HCT116 (cell line): ENCODE results near the gene ANO3. TPM values are rescaled to one million over a fixed set of nuclear protein-coding genes. Genes with fewer than 3 reads are reported as not detected.

ENCODE experiments used
- ATAC-seq: fragments of 200-7000 bp; cut with Tn5 transposase; 2 replicates; pipeline ENCODE4 v1.9.1; 2020; ENCODE audit warnings: mild to moderate bottlenecking, moderate library complexity
- BruUV-seq: library from RNA; stranded (reverse); fragments of 400-500 nt; replicated peaks from 2 replicates; lab custom pipeline; 2021; lab: Mats Ljungman, UMichigan
- CTCF ChIA-PET: fragments of 300-600 bp; sonication (Branson Sonifier 250); formaldehyde crosslinking; loops from one replicate; lab custom pipeline; 2021; ENCODE audit warnings: antibody characterized with exemption; lab: Charles Lee
- POLR2A ChIA-PET: fragments of 300-600, 350-600 bp; sonication (Branson Sonifier 250); formaldehyde crosslinking; loops from one replicate; lab custom pipeline; 2021; ENCODE audit warnings: antibody characterized with exemption; lab: Charles Lee
- RAD21 ChIA-PET, 2 experiments: fragments of 300-600 bp; sonication (Branson Sonifier 250); formaldehyde crosslinking; loops; one replicate each; lab custom pipeline; 2023; ENCODE audit warnings: low total read pairs in 2 of 2; ENCODE audit not compliant: uncharacterized antibody in 2 of 2, unreplicated experiment in 2 of 2, low non-redundant PET in 1 of 2; lab: Charles Lee
- DNase-seq: peaks from one replicate; pipeline ENCODE4 v3.0.0-alpha.2; 2010; ENCODE audit warnings: low read depth, low spot score
- H2AFZ ChIP-seq: fragments of 200-600 bp; shearing (Covaris generic), sonication (generic); 2 replicates; pipeline ENCODE4 v1.6.1; 2017; ENCODE audit warnings: low read depth, mixed run types, mixed read lengths, antibody characterized with exemption, low read length; ENCODE audit not compliant: poor library complexity, severe bottlenecking
- H3K27ac ChIP-seq: 2 replicates; pipeline ENCODE4 v1.5.1; 2012; ENCODE audit warnings: low read depth, low read length
- H3K27me3 ChIP-seq: fragments of 200-600 bp; sonication (generic); 2 replicates; pipeline ENCODE4 v1.6.1; 2016; ENCODE audit warnings: mixed run types, low read length, mixed read lengths; ENCODE audit not compliant: insufficient read depth
- H3K36me3 ChIP-seq, 2 experiments: fragments of 200-500 bp in 1 of 2; fragments of 200-600 bp in 1 of 2; sonication (Bioruptor generic) in 1 of 2; sonication (generic) in 1 of 2; 2 replicates each; pipeline versions ENCODE4 v1.5.1 to v1.6.1; 2014 to 2016; ENCODE audit warnings: low read length in 2 of 2, inconsistent platforms in 1 of 2, mixed read lengths in 1 of 2, mixed run types in 1 of 2; ENCODE audit not compliant: insufficient read depth in 2 of 2, control insufficient read depth in 1 of 2
- H3K4me1 ChIP-seq, 2 experiments: fragments of 200-600 bp in 1 of 2; sonication (generic) in 1 of 2; 2 replicates each; pipeline versions ENCODE4 v1.5.1 to v1.6.1; 2012 to 2017; ENCODE audit warnings: low read length in 2 of 2, inconsistent platforms in 1 of 2, mild to moderate bottlenecking in 1 of 2, mixed read lengths in 1 of 2, mixed run types in 1 of 2, moderate library complexity in 1 of 2; ENCODE audit not compliant: insufficient read depth in 2 of 2, control insufficient read depth in 1 of 2
- H3K4me2 ChIP-seq: fragments of 200-600 bp; sonication (generic); 2 replicates; pipeline ENCODE4 v1.6.1; 2017; ENCODE audit warnings: mixed run types, low read length, mixed read lengths
- H3K4me3 ChIP-seq, 2 experiments: fragments of 200-600 bp in 1 of 2; sonication (generic) in 1 of 2; replicated peaks in 1 of 2; 2 replicates each; pipeline ENCODE4 v1.5.1; 2011 to 2016; ENCODE audit warnings: low read length in 2 of 2, control low read depth in 1 of 2, low read depth in 1 of 2, mild to moderate bottlenecking in 1 of 2, mixed read lengths in 1 of 2, mixed run types in 1 of 2
- H3K79me2 ChIP-seq: fragments of 200-600 bp; sonication (generic); 2 replicates; pipeline ENCODE4 v1.6.1; 2017; ENCODE audit warnings: mild to moderate bottlenecking, mixed run types, low read length, moderate library complexity, mixed read lengths; ENCODE audit not compliant: insufficient read depth
- H3K9ac ChIP-seq: fragments of 200-600 bp; sonication (generic); 2 replicates; pipeline ENCODE4 v1.6.1; 2016; ENCODE audit warnings: low read length, mixed read lengths
- H3K9me2 ChIP-seq: fragments of 200-600 bp; sonication (generic), shearing (Covaris generic); 2 replicates; pipeline ENCODE4 v1.6.1; 2017; ENCODE audit warnings: mixed run types, mild to moderate bottlenecking, moderate library complexity; ENCODE audit not compliant: insufficient read depth
- H3K9me3 ChIP-seq, 2 experiments: fragments of 200-500 bp in 1 of 2; fragments of 200-600 bp in 1 of 2; sonication (Bioruptor generic) in 1 of 2; sonication (generic) in 1 of 2; 2 replicates each; pipeline ENCODE4 v1.6.1; 2014 to 2017; ENCODE audit warnings: low read length in 2 of 2, mixed read lengths in 2 of 2, inconsistent platforms in 1 of 2, low read depth in 1 of 2, mild to moderate bottlenecking in 1 of 2, mixed run types in 1 of 2, moderate library complexity in 1 of 2; ENCODE audit not compliant: control insufficient read depth in 1 of 2, insufficient read depth in 1 of 2
- H4K20me1 ChIP-seq: fragments of 200-600 bp; sonication (generic), shearing (Covaris generic); 2 replicates; pipeline ENCODE4 v1.6.1; 2017; ENCODE audit warnings: mixed run types, mild to moderate bottlenecking, moderate library complexity; ENCODE audit not compliant: insufficient read depth
- CEBPB ChIP-seq: IDR thresholded peaks from 2 replicates; pipeline ENCODE4 v1.6.1; 2012; ENCODE audit warnings: low read depth
- EGR1 ChIP-seq: IDR thresholded peaks from 2 replicates; pipeline ENCODE4 v1.6.1; 2012; ENCODE audit warnings: low read depth
- EZH2 ChIP-seq: fragments of 200-600 bp; sonication (generic); IDR thresholded peaks from 2 replicates; pipeline ENCODE4 v1.6.1; 2017; ENCODE audit warnings: antibody characterized with exemption, mixed run types
- FOSL1 ChIP-seq: IDR thresholded peaks from 2 replicates; pipeline ENCODE4 v1.6.1; 2012; ENCODE audit warnings: low read depth
- JUND ChIP-seq: IDR thresholded peaks from 2 replicates; pipeline ENCODE4 v1.6.1; 2012
- POLR2A ChIP-seq: IDR thresholded peaks from 2 replicates; pipeline ENCODE4 v1.7.0; 2011; ENCODE audit warnings: borderline replicate concordance; ENCODE audit not compliant: insufficient read depth, insufficient read length; ENCODE audit errors: extremely low read depth
- POLR2AphosphoS5 ChIP-seq: IDR thresholded peaks from 2 replicates; pipeline ENCODE4 v1.6.1; 2011; ENCODE audit warnings: mild to moderate bottlenecking, low read depth, low read length, moderate library complexity
- RAD21 ChIP-seq: IDR thresholded peaks from 2 replicates; pipeline ENCODE4 v1.6.1; 2012; ENCODE audit warnings: low read depth, mild to moderate bottlenecking
- SIN3A ChIP-seq: IDR thresholded peaks from 2 replicates; pipeline ENCODE4 v1.6.1; 2012; ENCODE audit warnings: low read depth
- SP1 ChIP-seq: IDR thresholded peaks from 2 replicates; pipeline ENCODE4 v1.6.1; 2012; ENCODE audit warnings: low read depth
- SRF ChIP-seq: IDR thresholded peaks from 2 replicates; pipeline ENCODE4 v1.6.1; 2012; ENCODE audit warnings: low read depth
- TCF7L2 ChIP-seq: IDR thresholded peaks from 2 replicates; pipeline ENCODE4 v1.7.0; 2011; ENCODE audit warnings: borderline replicate concordance, inconsistent platforms; ENCODE audit not compliant: insufficient read depth, insufficient read length; ENCODE audit errors: extremely low read depth
- YY1 ChIP-seq: IDR thresholded peaks from 2 replicates; pipeline ENCODE4 v1.6.1; 2011; ENCODE audit warnings: low read length, low read depth, moderate library complexity, mild to moderate bottlenecking; ENCODE audit not compliant: insufficient replicate concordance; ENCODE audit errors: extremely low read depth
- ZFX ChIP-seq: fragments of 450-650 bp; IDR thresholded peaks from 2 replicates; pipeline ENCODE4 v1.6.1; 2017
- ZNF274 ChIP-seq: fragments of 200-500 bp; sonication (Bioruptor generic); IDR thresholded peaks from 2 replicates; pipeline ENCODE4 v1.6.1; 2014; ENCODE audit warnings: mild to moderate bottlenecking, low read depth, low read length, inconsistent platforms
- intact Hi-C: fragments of 100-400 bp; cut with micrococcal nuclease; formaldehyde crosslinking; loops from 2 replicates; pipeline ENCODE4 v1.10.0; 2022
- total RNA-seq: library from RNA; stranded (reverse); gene quantifications from one replicate; pipeline ENCODE4 v1.2.1, GENCODE V29; 2021; ENCODE audit not compliant: unreplicated experiment
- TF ChIP-seq, protein P1 (sequence below), 3 experiments: fragments of 200-600 bp in 1 of 3; sonication (generic) in 1 of 3; IDR thresholded peaks in 2 of 3; conservative IDR thresholded peaks in 1 of 3; 2 replicates each; pipeline ENCODE4 v1.5.1; 2012 to 2017; ENCODE audit warnings: low read depth in 2 of 3, low read length in 2 of 3, antibody characterized with exemption in 1 of 3, borderline replicate concordance in 1 of 3, control low read depth in 1 of 3, mild to moderate bottlenecking in 1 of 3, mixed read lengths in 1 of 3, mixed run types in 1 of 3, moderate library complexity in 1 of 3; ENCODE audit not compliant: insufficient read depth in 1 of 3
- TF ChIP-seq, protein P2 (sequence below): IDR thresholded peaks from 2 replicates; pipeline ENCODE4 v1.6.1; 2012; ENCODE audit warnings: low read depth
- TF ChIP-seq, protein P3 (sequence below): IDR thresholded peaks from 2 replicates; pipeline ENCODE4 v1.6.1; 2012

ANO3 gene
- total RNA-seq, 1 experiment from 2014 or later: not detected

DNA sequence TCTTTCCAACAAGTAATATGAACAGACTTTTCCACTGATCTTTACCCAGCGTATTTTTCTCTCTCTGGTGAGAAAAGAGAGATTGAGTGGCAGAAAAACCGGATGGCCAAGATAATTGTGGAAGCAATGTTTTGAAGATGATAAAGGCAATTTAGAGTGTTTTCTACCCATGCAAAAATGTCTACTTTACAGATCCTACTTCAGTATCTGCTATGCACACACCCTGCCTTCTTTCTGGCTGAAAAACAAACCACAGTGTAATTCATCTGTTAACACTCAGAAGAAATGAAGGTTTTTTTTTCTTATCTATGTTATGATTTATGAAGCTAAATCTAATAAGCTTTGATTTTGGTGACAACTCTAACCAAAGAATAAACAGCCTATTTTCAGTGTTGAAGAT, 333.1 kb downstream of the ANO3 start:
- TF ChIP-seq SP1: no peak
- TF ChIP-seq JUND: no peak
- no peak for TF ChIP-seq CEBPB
- no peak for TF ChIP-seq RAD21
- no peak for TF ChIP-seq ZNF274
- TF ChIP-seq, protein P1, sequence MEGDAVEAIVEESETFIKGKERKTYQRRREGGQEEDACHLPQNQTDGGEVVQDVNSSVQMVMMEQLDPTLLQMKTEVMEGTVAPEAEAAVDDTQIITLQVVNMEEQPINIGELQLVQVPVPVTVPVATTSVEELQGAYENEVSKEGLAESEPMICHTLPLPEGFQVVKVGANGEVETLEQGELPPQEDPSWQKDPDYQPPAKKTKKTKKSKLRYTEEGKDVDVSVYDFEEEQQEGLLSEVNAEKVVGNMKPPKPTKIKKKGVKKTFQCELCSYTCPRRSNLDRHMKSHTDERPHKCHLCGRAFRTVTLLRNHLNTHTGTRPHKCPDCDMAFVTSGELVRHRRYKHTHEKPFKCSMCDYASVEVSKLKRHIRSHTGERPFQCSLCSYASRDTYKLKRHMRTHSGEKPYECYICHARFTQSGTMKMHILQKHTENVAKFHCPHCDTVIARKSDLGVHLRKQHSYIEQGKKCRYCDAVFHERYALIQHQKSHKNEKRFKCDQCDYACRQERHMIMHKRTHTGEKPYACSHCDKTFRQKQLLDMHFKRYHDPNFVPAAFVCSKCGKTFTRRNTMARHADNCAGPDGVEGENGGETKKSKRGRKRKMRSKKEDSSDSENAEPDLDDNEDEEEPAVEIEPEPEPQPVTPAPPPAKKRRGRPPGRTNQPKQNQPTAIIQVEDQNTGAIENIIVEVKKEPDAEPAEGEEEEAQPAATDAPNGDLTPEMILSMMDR (IDR thresholded peaks at IDR 0.05 in 2 of 3, conservative IDR thresholded peaks at IDR 0.05 in 1 of 3; ENCODE audit: borderline replicate concordance in 1 of 3, insufficient read depth in 1 of 3, low read depth in 2 of 3, low read length in 2 of 3): no peak
- TF ChIP-seq ZFX: no peak
- TF ChIP-seq TCF7L2: no peak
- no peak for TF ChIP-seq FOSL1
- TF ChIP-seq EZH2: no peak
- TF ChIP-seq SRF: no peak
- TF ChIP-seq EGR1: no peak
- no peak for TF ChIP-seq SIN3A
- no peak for TF ChIP-seq POLR2AphosphoS5
- no peak for TF ChIP-seq POLR2A
- TF ChIP-seq, protein P2, sequence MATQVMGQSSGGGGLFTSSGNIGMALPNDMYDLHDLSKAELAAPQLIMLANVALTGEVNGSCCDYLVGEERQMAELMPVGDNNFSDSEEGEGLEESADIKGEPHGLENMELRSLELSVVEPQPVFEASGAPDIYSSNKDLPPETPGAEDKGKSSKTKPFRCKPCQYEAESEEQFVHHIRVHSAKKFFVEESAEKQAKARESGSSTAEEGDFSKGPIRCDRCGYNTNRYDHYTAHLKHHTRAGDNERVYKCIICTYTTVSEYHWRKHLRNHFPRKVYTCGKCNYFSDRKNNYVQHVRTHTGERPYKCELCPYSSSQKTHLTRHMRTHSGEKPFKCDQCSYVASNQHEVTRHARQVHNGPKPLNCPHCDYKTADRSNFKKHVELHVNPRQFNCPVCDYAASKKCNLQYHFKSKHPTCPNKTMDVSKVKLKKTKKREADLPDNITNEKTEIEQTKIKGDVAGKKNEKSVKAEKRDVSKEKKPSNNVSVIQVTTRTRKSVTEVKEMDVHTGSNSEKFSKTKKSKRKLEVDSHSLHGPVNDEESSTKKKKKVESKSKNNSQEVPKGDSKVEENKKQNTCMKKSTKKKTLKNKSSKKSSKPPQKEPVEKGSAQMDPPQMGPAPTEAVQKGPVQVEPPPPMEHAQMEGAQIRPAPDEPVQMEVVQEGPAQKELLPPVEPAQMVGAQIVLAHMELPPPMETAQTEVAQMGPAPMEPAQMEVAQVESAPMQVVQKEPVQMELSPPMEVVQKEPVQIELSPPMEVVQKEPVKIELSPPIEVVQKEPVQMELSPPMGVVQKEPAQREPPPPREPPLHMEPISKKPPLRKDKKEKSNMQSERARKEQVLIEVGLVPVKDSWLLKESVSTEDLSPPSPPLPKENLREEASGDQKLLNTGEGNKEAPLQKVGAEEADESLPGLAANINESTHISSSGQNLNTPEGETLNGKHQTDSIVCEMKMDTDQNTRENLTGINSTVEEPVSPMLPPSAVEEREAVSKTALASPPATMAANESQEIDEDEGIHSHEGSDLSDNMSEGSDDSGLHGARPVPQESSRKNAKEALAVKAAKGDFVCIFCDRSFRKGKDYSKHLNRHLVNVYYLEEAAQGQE: no peak
- TF ChIP-seq YY1: no peak
- TF ChIP-seq, protein P3, sequence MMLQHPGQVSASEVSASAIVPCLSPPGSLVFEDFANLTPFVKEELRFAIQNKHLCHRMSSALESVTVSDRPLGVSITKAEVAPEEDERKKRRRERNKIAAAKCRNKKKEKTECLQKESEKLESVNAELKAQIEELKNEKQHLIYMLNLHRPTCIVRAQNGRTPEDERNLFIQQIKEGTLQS: no peak
- TF ChIP-seq, all 23 proteins: peak for 0
- Histone ChIP-seq H2AFZ (no peak overlapping the region), H3K36me3 (no peaks in the 10 kb centered on the region), H3K9me2 (no peaks in the 10 kb centered on the region), H3K4me3 (no peak overlapping the region), H3K4me2 (no peak overlapping the region), H3K79me2 (no peaks in the 10 kb centered on the region), H3K4me1 (no peaks in the 10 kb centered on the region), H3K9ac (no peak overlapping the region), H3K27me3 (no peaks in the 10 kb centered on the region), H4K20me1 (no peaks in the 10 kb centered on the region), H3K27ac (no peak overlapping the region), H3K9me3 (peaks cover 0 to 5% of the 10 kb centered on the region in 2 experiments; a peak in 2 of 4 replicates)
- ChIA-PET CTCF (no interaction called here), RAD21 (no interaction called here), POLR2A (no interaction called here)
- BruUV-seq: no TSS peak
- ATAC-seq (no peak), DNase-seq (no peak)
- intact Hi-C loops: no loop called here
